GM06990 (cell line): ENCODE results near the gene C19orf18.

Experiments
- DNase-seq: peaks from one replicate; pipeline ENCODE4 v3.0.0-alpha.2; 2011; ENCODE audit not compliant: insufficient read length; ENCODE audit errors: extremely low read depth
- H3K27me3 ChIP-seq: replicated peaks from 2 replicates; pipeline ENCODE4 v1.6.0; 2011; ENCODE audit warnings: low read length; ENCODE audit not compliant: control insufficient read depth, insufficient read depth
- H3K36me3 ChIP-seq: 2 replicates; pipeline ENCODE4 v1.5.1; 2011; ENCODE audit warnings: low read length; ENCODE audit not compliant: control insufficient read depth, insufficient read depth
- H3K4me3 ChIP-seq: replicated peaks from 2 replicates; pipeline ENCODE4 v1.5.1; 2011; ENCODE audit warnings: low read depth, mild to moderate bottlenecking, control low read depth, low read length
- TF ChIP-seq, protein P1 (sequence below): IDR thresholded peaks from 2 replicates; pipeline ENCODE4 v1.5.1; 2011; ENCODE audit warnings: low read length, control low read depth, mild to moderate bottlenecking, inconsistent platforms; ENCODE audit not compliant: insufficient read depth, poor library complexity, severe bottlenecking

The C19orf18 gene

GRCh38 chr19:57947419-57948134 lies 26.8 kb downstream of the C19orf18 start, which contains the start of gene ZNF256:
ZNF256 (minus strand) TSS chr19:57947706; CDS start chr19:57947474, 232 bp downstream.
- peak within 1 kb of the TSS; percentile 79 for H3K4me3 ChIP-seq
- DNase-seq = peak; percentile 82

GRCh38 chr19:57947088-57947418 lies 27.3 kb downstream of the C19orf18 start:
- Histone ChIP-seq H3K36me3 (peaks cover 7% of the 10 kb centered on the region), H3K27me3 (no peaks in the 10 kb centered on the region), H3K4me3 (peak overlapping the region; percentile 79)
- DNase-seq = no peak
- TF ChIP-seq, protein P1, sequence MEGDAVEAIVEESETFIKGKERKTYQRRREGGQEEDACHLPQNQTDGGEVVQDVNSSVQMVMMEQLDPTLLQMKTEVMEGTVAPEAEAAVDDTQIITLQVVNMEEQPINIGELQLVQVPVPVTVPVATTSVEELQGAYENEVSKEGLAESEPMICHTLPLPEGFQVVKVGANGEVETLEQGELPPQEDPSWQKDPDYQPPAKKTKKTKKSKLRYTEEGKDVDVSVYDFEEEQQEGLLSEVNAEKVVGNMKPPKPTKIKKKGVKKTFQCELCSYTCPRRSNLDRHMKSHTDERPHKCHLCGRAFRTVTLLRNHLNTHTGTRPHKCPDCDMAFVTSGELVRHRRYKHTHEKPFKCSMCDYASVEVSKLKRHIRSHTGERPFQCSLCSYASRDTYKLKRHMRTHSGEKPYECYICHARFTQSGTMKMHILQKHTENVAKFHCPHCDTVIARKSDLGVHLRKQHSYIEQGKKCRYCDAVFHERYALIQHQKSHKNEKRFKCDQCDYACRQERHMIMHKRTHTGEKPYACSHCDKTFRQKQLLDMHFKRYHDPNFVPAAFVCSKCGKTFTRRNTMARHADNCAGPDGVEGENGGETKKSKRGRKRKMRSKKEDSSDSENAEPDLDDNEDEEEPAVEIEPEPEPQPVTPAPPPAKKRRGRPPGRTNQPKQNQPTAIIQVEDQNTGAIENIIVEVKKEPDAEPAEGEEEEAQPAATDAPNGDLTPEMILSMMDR = no peak

More at GRCh38 chr19:57947419-57948134, 26.8 kb downstream of the C19orf18 start, which contains the start of gene ZNF256:
- Histone ChIP-seq H3K27me3 (no peaks in the 10 kb centered on the region), H3K36me3 (peaks cover 1% of the 10 kb centered on the region)
- TF ChIP-seq, protein P1 = peak; percentile 54

GRCh38 chr19:57946316-57946715 lies 28.0 kb downstream of the C19orf18 start:
- no peak for DNase-seq
- TF ChIP-seq, protein P1 = no peak
- H3K27me3 ChIP-seq = no peaks in the 10 kb centered on the region
- H3K4me3 ChIP-seq = peak overlapping the region; percentile 79
- H3K36me3 ChIP-seq = peaks cover 8% of the 10 kb centered on the region

DNA sequence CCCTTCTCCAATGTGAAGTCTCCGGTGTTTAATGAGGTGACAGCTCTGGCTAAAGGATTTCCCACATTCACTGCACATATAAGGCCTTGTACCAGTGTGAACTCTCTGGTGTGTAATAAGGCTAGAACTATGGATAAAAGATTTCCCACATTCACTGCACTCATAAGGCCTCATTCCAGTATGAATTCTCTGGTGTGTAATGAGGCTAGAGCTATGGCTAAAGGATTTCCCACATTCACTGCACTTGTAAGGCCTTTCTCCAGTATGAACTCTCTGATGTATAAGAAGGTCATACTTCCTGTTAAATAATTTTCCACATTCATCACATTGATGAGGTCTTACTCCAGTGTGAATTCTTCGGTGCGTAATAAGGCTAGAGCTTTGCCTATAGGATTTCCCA lies 32.7 kb downstream of the C19orf18 start:
- TF ChIP-seq, protein P1 = no peak
- H3K27me3 ChIP-seq = no peaks in the 10 kb centered on the region
- DNase-seq = no peak
- no peak overlapping the region for H3K4me3 ChIP-seq
- H3K36me3 ChIP-seq = peaks cover 8% of the 10 kb centered on the region

DNA sequence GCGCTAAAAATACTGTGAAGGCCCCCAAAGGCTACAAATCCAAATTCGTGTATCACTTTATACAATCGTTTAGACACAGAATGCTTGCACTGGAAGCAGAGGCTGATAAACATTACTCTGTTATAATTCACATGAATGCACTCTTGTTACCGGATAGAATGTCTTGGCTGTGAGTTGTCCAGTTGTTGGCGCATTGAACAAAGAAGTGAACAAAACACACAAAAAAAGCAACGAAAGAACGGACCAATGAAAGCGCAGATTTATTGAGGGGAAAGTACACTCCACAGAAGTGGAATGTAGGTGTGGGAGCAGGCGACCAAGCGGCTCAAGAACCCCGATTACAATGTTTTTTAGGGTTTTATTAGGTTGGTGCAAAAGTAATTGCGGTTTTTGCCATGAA lies 38.6 kb downstream of the C19orf18 start:
- no peaks in the 10 kb centered on the region for H3K36me3 ChIP-seq
- TF ChIP-seq, protein P1 = no peak
- H3K27me3 ChIP-seq = no peaks in the 10 kb centered on the region
- no peak for DNase-seq
- no peak overlapping the region for H3K4me3 ChIP-seq
